PFSK-1 (cell line): ENCODE results near the gene UAP1L1.

ENCODE experiments used
- FOXP2 ChIP-seq: optimal IDR thresholded peaks from 2 replicates; pipeline ENCODE3; 2011; ENCODE audit warnings: borderline replicate concordance, control low read depth, inconsistent platforms; ENCODE audit not compliant: insufficient read depth; ENCODE audit errors: extremely low read length, extremely low read depth
- POLR2AphosphoS5 ChIP-seq: IDR thresholded peaks from 2 replicates; pipeline ENCODE4 v1.6.1; 2012; ENCODE audit warnings: low read depth, mild to moderate bottlenecking, control low read depth, low read length, moderate library complexity
- SIN3A ChIP-seq: IDR thresholded peaks from 2 replicates; pipeline ENCODE4 v1.6.1; 2012; ENCODE audit warnings: mild to moderate bottlenecking, low read length, moderate library complexity, borderline replicate concordance; ENCODE audit not compliant: insufficient read depth
- TAF1 ChIP-seq: IDR thresholded peaks from 2 replicates; pipeline ENCODE4 v1.6.1; 2012; ENCODE audit warnings: low read length, control low read depth, borderline replicate concordance; ENCODE audit not compliant: insufficient read depth
- TF ChIP-seq, protein P1 (sequence below), 2 experiments: IDR thresholded peaks; 2 replicates each; pipeline versions ENCODE4 v1.6.1 to v1.8.0; 2011 to 2012; ENCODE audit warnings: low read depth in 2 of 2, low read length in 2 of 2, control low read depth in 1 of 2, inconsistent platforms in 1 of 2, mild to moderate bottlenecking in 1 of 2, moderate library complexity in 1 of 2; ENCODE audit not compliant: insufficient read depth in 1 of 2

DNA sequence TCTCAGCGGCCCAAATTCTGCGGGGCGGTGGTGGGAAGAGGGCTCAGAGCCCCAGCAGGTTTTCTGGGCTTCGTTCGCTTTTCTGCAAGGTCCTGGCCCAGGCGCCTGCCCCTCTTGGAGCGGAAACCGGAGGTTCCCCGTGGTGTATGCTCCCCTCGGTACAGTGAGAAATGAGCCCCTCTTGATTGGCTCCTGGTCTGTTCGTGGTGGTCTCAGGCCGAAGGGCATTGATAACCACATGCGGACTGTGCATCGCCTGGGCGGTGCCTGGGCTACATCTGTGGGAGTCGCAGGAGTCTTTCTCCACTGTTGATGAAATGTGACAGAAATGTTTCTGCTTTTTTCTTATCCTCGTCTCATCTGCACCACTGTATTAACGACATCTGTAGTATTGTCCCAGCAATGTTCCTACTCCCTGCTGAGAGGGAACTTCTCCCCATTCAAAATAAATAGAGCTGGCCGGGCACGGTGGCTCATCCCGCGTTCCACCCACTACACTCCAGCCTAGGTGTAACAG, 10.2 kb downstream of the UAP1L1 start:
- TF ChIP-seq TAF1 (no peak), POLR2AphosphoS5 (no peak), SIN3A (no peak), FOXP2 (no peak)
- TF ChIP-seq, protein P1, sequence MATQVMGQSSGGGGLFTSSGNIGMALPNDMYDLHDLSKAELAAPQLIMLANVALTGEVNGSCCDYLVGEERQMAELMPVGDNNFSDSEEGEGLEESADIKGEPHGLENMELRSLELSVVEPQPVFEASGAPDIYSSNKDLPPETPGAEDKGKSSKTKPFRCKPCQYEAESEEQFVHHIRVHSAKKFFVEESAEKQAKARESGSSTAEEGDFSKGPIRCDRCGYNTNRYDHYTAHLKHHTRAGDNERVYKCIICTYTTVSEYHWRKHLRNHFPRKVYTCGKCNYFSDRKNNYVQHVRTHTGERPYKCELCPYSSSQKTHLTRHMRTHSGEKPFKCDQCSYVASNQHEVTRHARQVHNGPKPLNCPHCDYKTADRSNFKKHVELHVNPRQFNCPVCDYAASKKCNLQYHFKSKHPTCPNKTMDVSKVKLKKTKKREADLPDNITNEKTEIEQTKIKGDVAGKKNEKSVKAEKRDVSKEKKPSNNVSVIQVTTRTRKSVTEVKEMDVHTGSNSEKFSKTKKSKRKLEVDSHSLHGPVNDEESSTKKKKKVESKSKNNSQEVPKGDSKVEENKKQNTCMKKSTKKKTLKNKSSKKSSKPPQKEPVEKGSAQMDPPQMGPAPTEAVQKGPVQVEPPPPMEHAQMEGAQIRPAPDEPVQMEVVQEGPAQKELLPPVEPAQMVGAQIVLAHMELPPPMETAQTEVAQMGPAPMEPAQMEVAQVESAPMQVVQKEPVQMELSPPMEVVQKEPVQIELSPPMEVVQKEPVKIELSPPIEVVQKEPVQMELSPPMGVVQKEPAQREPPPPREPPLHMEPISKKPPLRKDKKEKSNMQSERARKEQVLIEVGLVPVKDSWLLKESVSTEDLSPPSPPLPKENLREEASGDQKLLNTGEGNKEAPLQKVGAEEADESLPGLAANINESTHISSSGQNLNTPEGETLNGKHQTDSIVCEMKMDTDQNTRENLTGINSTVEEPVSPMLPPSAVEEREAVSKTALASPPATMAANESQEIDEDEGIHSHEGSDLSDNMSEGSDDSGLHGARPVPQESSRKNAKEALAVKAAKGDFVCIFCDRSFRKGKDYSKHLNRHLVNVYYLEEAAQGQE (IDR thresholded peaks at IDR 0.05; ENCODE audit: insufficient read depth in 1 of 2, low read depth in 2 of 2, low read length in 2 of 2), result no peak
